Ishikawa (cell line): ENCODE results near the gene FAM53B.

Source experiments
- CEBPB ChIP-seq: IDR thresholded peaks from 2 replicates; pipeline ENCODE4 v1.6.1; 2012
- REST ChIP-seq: IDR thresholded peaks from 2 replicates; pipeline ENCODE4 v1.6.1; 2012; ENCODE audit warnings: low read depth, mild to moderate bottlenecking
- TAF1 ChIP-seq: IDR thresholded peaks from 2 replicates; pipeline ENCODE4 v1.6.1; 2012; ENCODE audit warnings: low read depth, mild to moderate bottlenecking
- TCF12 ChIP-seq: IDR thresholded peaks from 2 replicates; pipeline ENCODE4 v1.6.1; 2012; ENCODE audit warnings: low read depth

- TF ChIP-seq CEBPB (no peak), TCF12 (no peak), REST (no peak), TAF1 (no peak)
These were observed 138.0 kb downstream of the FAM53B start for GRCh38 chr10:124605856-124606812.
